ENCODE data around the gene MEGF11. TPM values are rescaled to one million over a fixed set of nuclear protein-coding genes. Genes with fewer than 3 reads are reported as not detected.

Gene MEGF11
- total RNA-seq, 1 experiment from 2014 or later = not detected

- no TSS peak for BruUV-seq (replicated peaks)
- intact Hi-C loops (cut with micrococcal nuclease) = no loop called here
- CTCF ChIA-PET = no interaction called here
Measured at GRCh38 chr15:66001717-66002426, 251.7 kb downstream of the MEGF11 start.

GRCh38 chr15:66001042-66001441, 252.5 kb downstream of the MEGF11 start:
- no peak for ATAC-seq
- no peak for TF ChIP-seq CTCF (conservative IDR thresholded peaks at IDR 0.05; ENCODE audit: low read depth, low read length)
- no peaks in the 10 kb centered on the region for H3K4me1 ChIP-seq (ENCODE audit: insufficient read depth, low read length)
- H4K20me1 ChIP-seq (ENCODE audit: low read length) = no peaks in the 10 kb centered on the region
- intact Hi-C loops (cut with micrococcal nuclease) = no loop called here
- no peak overlapping the region for H3K4me2 ChIP-seq (ENCODE audit: low read length)
- 0 out of 2 replicates have a peak, but pooled peaks cover 1% of the 10 kb centered on the region for H3K27me3 ChIP-seq (ENCODE audit: low read length)
- H3K36me3 ChIP-seq (ENCODE audit: low read depth, low read length) = no peaks in the 10 kb centered on the region
- DNase-seq = no peak
- H3F3A ChIP-seq (ENCODE audit: low read length, unreplicated experiment) = no peaks in the 10 kb centered on the region
- H3K9ac ChIP-seq (ENCODE audit: low read length) = no peak overlapping the region
- H3K9me3 ChIP-seq (ENCODE audit: low read length) = no peaks in the 10 kb centered on the region
- no peaks in the 10 kb centered on the region for H3K79me2 ChIP-seq (ENCODE audit: low read length)
- ChIA-PET CTCF (no interaction called here), POLR2A (ENCODE audit: unreplicated experiment) (no interaction called here)
- H3K4me3 ChIP-seq (ENCODE audit: low read length) = no peak overlapping the region
- no peak overlapping the region for H2AFZ ChIP-seq (ENCODE audit: low read length)
- H3K27ac ChIP-seq (ENCODE audit: low read length) = no peak overlapping the region
- BruUV-seq (replicated peaks) = no TSS peak
- no peaks in the 10 kb centered on the region for H3K9me2 ChIP-seq (replicated peaks; ENCODE audit: low read length)

More at GRCh38 chr15:66001717-66002426, 251.7 kb downstream of the MEGF11 start:
- no peaks in the 10 kb centered on the region for H3K9me2 ChIP-seq (replicated peaks; ENCODE audit: low read length)
- no peaks in the 10 kb centered on the region for H3K9me3 ChIP-seq (ENCODE audit: low read length)
- H4K20me1 ChIP-seq (ENCODE audit: low read length) = no peaks in the 10 kb centered on the region
- no peaks in the 10 kb centered on the region for H3K79me2 ChIP-seq (ENCODE audit: low read length)
- POLR2A ChIA-PET (ENCODE audit: unreplicated experiment) = no interaction called here
- H3K27ac ChIP-seq (ENCODE audit: low read length) = no peak overlapping the region
- no peak overlapping the region for H3K9ac ChIP-seq (ENCODE audit: low read length)
- H3K27me3 ChIP-seq (ENCODE audit: low read length) = no peaks in the 10 kb centered on the region
- no peak for TF ChIP-seq CTCF (conservative IDR thresholded peaks at IDR 0.05; ENCODE audit: low read depth, low read length)
- TF ChIP-seq EZH2 (IDR thresholded peaks at IDR 0.05; ENCODE audit: low read length, unreplicated experiment) = no peak
- DNase-seq = no peak
- no peaks in the 10 kb centered on the region for H3K36me3 ChIP-seq (ENCODE audit: low read depth, low read length)
- peaks cover 4% of the 10 kb centered on the region; the same call in 1 of the 2 replicates for H3K4me1 ChIP-seq (ENCODE audit: insufficient read depth, low read length)
- no peak overlapping the region for H3K4me2 ChIP-seq (ENCODE audit: low read length)
- no peak overlapping the region for H3K4me3 ChIP-seq (ENCODE audit: low read length)
- no peaks in the 10 kb centered on the region for H3F3A ChIP-seq (ENCODE audit: low read length, unreplicated experiment)
- no peak for ATAC-seq
- no peak overlapping the region for H2AFZ ChIP-seq (ENCODE audit: low read length)

GRCh38 chr15:65998486-65998885, 255.1 kb downstream of the MEGF11 start:
- no peak overlapping the region for H3K27ac ChIP-seq (ENCODE audit: low read length)
- H3K79me2 ChIP-seq (ENCODE audit: low read length) = no peaks in the 10 kb centered on the region
- no peak for DNase-seq
- no peaks in the 10 kb centered on the region for H3K4me1 ChIP-seq (ENCODE audit: insufficient read depth, low read length)
- TF ChIP-seq EZH2 (IDR thresholded peaks at IDR 0.05; ENCODE audit: low read length, unreplicated experiment) = no peak
- no peak for TF ChIP-seq CTCF (conservative IDR thresholded peaks at IDR 0.05; ENCODE audit: low read depth, low read length)
- no peak for TF ChIP-seq EZH2phosphoT487 (IDR thresholded peaks at IDR 0.05; ENCODE audit: borderline replicate concordance, low read length)
- H3K4me2 ChIP-seq (ENCODE audit: low read length) = no peak overlapping the region
- peaks cover 17% of the 10 kb centered on the region for H3K27me3 ChIP-seq (ENCODE audit: low read length)
- ChIA-PET POLR2A (ENCODE audit: unreplicated experiment) (no interaction called here), CTCF (no interaction called here)
- no peaks in the 10 kb centered on the region for H3K36me3 ChIP-seq (ENCODE audit: low read depth, low read length)
- ATAC-seq = no peak
- H3K9ac ChIP-seq (ENCODE audit: low read length) = no peak overlapping the region
- H3F3A ChIP-seq (ENCODE audit: low read length, unreplicated experiment) = no peaks in the 10 kb centered on the region
- H3K9me2 ChIP-seq (replicated peaks; ENCODE audit: low read length) = no peaks in the 10 kb centered on the region
- no peaks in the 10 kb centered on the region for H4K20me1 ChIP-seq (ENCODE audit: low read length)
- BruUV-seq (replicated peaks) = no TSS peak
- intact Hi-C loops (cut with micrococcal nuclease) = no loop called here
- no peak overlapping the region for H2AFZ ChIP-seq (ENCODE audit: low read length)
- H3K9me3 ChIP-seq (ENCODE audit: low read length) = no peaks in the 10 kb centered on the region
- no peak overlapping the region for H3K4me3 ChIP-seq (ENCODE audit: low read length)
